Urothelium cell line (cell line): Measurements from ENCODE around the gene HOXB1.

Experiments used
- DNase-seq: peaks from one replicate; pipeline ENCODE4 v3.0.0; 2011; ENCODE audit warnings: low spot score, mixed read lengths
- FAIRE-seq: peaks from 2 replicates; lab custom pipeline; 2011; peaks lifted over from hg19 to GRCh38; lab: Jason Lieb, UNC

Gene HOXB1

DNA sequence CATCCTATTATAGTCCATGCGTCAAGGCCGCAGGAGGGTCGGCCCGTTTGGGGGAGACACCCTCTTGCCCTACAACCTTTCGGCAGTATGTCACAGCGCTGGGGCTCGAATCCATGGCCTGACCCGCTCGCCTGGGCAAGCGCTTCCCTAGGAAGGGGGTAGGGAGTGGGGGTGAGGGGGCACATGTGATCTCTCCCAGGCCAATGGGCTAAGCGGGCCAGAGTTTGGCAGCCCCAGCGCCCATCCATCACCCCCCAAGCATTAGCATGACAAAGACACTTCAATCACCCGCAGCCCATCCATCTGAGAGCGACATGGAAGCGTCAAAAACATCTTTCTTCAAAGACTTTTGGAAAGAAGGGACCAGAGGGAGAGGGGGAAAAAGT is at the start of gene HOXB1:
TSS of gene HOXB1 (minus strand) at position 125 of the 386 bp plus-strand sequence. CDS start at position 18, 107 bp downstream.
- no peak for FAIRE-seq

GRCh38 chr17:48579760-48580554 is 49.1 kb upstream of the HOXB1 start:
- DNase-seq (no peak), FAIRE-seq (no peak)

More for the DNA sequence above, at the start of gene HOXB1:
- DNase-seq, result no peak

- DNase-seq (no peak), FAIRE-seq (no peak)
These were observed 48.6 kb upstream of the HOXB1 start for GRCh38 chr17:48579471-48579759.

- FAIRE-seq, result no peak
- DNase-seq, result no peak
These were observed 48.0 kb upstream of the HOXB1 start for GRCh38 chr17:48578616-48579470.

GRCh38 chr17:48577946-48578615 is 47.3 kb upstream of the HOXB1 start, which contains the start of gene HOXB4:
Gene HOXB4, minus strand, starts transcription at chr17:48578350. Its CDS starts 31 bp downstream, at chr17:48578319.
- no peak for FAIRE-seq

DNA sequence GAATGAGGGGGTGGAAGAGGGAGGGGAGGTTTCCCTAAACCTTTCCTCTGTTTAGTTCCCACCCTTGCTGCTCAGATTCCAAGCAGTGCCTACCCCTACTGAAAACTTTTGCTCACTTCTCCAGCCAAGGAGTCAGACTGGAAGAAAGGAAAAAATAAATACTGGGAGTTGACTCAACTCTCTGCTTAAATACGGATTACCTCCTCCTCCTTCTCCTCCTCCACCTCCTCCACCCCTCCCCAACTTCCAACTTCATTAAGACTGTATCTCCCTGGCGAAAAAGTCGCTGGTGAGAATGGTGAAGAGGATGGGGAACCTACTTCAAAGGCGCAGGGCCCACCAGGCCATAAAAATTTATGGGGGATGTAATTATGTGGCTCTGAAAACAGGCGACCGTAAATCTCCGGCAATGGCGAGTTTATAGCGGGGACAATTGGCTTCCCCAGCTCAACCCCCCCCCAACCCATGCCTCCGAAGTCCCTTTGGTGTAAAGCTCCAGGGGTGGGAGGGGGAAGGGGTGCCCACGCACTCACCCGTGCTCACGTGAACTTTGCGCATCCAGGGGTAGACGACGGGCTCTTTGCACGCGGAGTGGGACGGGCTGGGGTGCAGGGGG is 46.6 kb upstream of the HOXB1 start:
- no peak for DNase-seq
- no peak for FAIRE-seq

More at GRCh38 chr17:48577946-48578615, 47.3 kb upstream of the HOXB1 start, which contains the start of gene HOXB4:
- no peak for DNase-seq

- DNase-seq (peak; percentile 52), FAIRE-seq (no peak)
These were observed 45.9 kb upstream of the HOXB1 start for GRCh38 chr17:48576479-48577309.

GRCh38 chr17:48575673-48576478 is 45.1 kb upstream of the HOXB1 start:
- DNase-seq, result no peak
- no peak for FAIRE-seq

DNA sequence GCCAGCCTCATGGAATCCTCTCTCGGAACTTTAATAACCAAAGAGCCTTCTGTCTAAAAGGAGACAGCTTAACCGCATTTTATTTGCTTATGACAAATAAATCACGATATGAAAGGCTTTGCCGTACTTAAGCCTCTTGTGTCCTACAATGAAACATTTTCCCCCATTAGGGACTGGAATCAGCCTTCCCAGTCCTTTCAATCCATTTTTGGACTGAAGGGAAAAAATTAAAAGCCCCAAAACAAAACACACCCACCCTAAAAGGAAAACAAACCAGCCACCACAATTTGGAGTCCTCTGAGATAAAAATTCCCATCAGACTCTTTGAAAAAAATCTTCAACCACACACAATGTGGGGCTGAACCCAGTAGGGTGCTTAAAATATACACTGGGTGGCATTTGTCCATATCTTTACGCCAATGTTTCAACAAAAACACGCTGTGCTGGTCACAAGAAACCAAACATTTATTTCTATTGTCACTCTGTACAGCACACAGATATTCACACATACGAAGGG is 44.3 kb upstream of the HOXB1 start:
- FAIRE-seq (no peak), DNase-seq (no peak)

- DNase-seq (no peak), FAIRE-seq (no peak)
These were observed 43.8 kb upstream of the HOXB1 start for GRCh38 chr17:48574505-48575065.

- FAIRE-seq (no peak), DNase-seq (no peak)
These were observed 41.1 kb upstream of the HOXB1 start for GRCh38 chr17:48571826-48572417.

- no peak for FAIRE-seq
- DNase-seq, result no peak
These were observed 40.4 kb upstream of the HOXB1 start for GRCh38 chr17:48571024-48571818.

- DNase-seq (no peak), FAIRE-seq (no peak)
These were observed 39.7 kb upstream of the HOXB1 start for GRCh38 chr17:48570325-48571023.

- no peak for FAIRE-seq
- DNase-seq, result no peak
These were observed 39.0 kb upstream of the HOXB1 start for GRCh38 chr17:48569674-48570324.

GRCh38 chr17:48569240-48569582 is 38.4 kb upstream of the HOXB1 start:
- no peak for FAIRE-seq
- no peak for DNase-seq

GRCh38 chr17:48568499-48569239 is 37.9 kb upstream of the HOXB1 start:
- DNase-seq (no peak), FAIRE-seq (no peak)
